Sigmoid colon (tissue), 4 donors: ENCODE data around the gene ZNF541.

Source experiments
- POLR2A ChIP-seq, 2 donors: fragments of 450-650 bp; IDR thresholded peaks; one replicate each; pipeline ENCODE4 v1.6.1; 2016; ENCODE audit warnings: antibody characterized with exemption in 2 of 2, mild to moderate bottlenecking in 2 of 2, moderate library complexity in 2 of 2
- POLR2AphosphoS5 ChIP-seq, 4 donors: sonication (generic); formaldehyde crosslinking; IDR thresholded peaks; one replicate each; pipeline ENCODE4 v1.6.1; 2017; ENCODE audit warnings: antibody characterized with exemption in 4 of 4
- TF ChIP-seq, protein P1 (sequence below), 4 experiments: fragments of 450-650 bp in 3 of 4; fragments of 200-600 bp in 1 of 4; IDR thresholded peaks; one replicate each; pipeline ENCODE4 v1.5.1; 2016 to 2019; ENCODE audit warnings: antibody characterized with exemption in 4 of 4, mild to moderate bottlenecking in 3 of 4, moderate library complexity in 2 of 4

DNA sequence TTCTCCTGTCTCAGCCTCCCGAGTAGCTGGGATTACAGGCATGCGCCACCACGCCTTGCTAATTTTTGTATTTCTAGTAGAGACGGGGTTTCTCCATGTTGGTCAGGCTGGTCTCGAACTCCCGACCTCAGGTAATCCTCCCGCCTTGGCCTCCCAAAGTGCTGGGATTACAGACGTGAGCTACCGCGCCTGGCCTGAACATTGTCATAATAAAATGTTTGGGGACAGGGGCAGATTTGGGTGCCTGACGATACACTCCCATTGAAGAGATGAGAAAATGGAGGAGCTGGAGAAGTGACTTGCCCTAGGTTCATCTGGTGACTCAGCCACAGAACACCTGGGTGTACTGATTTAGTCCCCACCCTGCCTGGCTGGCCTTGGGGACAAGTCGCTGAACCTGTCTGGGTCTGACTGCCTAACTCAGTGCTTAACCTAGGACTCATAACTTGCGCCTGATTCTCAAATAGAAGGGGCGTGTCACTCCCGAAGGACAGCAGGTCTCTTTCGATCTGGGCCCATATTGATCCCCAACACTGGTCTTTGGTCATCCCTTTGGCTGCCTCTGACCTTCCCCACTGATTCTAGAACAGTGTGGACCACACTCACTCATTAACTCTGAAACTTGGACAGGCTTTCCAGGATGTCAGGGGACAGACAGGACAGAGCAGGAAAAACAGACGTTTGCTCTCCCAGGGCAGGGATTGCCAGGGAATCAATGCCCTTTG is 28.4 kb upstream of the ZNF541 start:
- TF ChIP-seq, protein P1, sequence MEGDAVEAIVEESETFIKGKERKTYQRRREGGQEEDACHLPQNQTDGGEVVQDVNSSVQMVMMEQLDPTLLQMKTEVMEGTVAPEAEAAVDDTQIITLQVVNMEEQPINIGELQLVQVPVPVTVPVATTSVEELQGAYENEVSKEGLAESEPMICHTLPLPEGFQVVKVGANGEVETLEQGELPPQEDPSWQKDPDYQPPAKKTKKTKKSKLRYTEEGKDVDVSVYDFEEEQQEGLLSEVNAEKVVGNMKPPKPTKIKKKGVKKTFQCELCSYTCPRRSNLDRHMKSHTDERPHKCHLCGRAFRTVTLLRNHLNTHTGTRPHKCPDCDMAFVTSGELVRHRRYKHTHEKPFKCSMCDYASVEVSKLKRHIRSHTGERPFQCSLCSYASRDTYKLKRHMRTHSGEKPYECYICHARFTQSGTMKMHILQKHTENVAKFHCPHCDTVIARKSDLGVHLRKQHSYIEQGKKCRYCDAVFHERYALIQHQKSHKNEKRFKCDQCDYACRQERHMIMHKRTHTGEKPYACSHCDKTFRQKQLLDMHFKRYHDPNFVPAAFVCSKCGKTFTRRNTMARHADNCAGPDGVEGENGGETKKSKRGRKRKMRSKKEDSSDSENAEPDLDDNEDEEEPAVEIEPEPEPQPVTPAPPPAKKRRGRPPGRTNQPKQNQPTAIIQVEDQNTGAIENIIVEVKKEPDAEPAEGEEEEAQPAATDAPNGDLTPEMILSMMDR (IDR thresholded peaks at IDR 0.05), result no peak
- TF ChIP-seq POLR2A (IDR thresholded peaks at IDR 0.05) (no peak), POLR2AphosphoS5 (IDR thresholded peaks at IDR 0.05) (no peak)
